Sciatic nerve (tissue), 2 donors: Measurements from ENCODE around the gene OGFRL1. TPM values are rescaled to one million over a fixed set of nuclear protein-coding genes. Genes with fewer than 3 reads are reported as not detected.

Experiments used
- ATAC-seq: fragments of 200-7000 bp; cut with Tn5 transposase; one replicate; pipeline ENCODE4 v1.9.1; 2020; ENCODE audit warnings: mild to moderate bottlenecking, moderate library complexity
- DNase-seq: peaks from one replicate; pipeline ENCODE4 v3.0.0-alpha.2; 2020; ENCODE audit warnings: low spot score
- intact Hi-C: fragments of 100-400 bp; cut with DNase I; formaldehyde crosslinking; loops from one replicate; pipeline ENCODE4 v1.14.2; 2022
- total RNA-seq: library from RNA; stranded (reverse); fragmentation: NEBNext Ultra II Directional; extraction: Animal tissue kit (Norgen Biotek cat#: 25700); gene quantifications from one replicate; pipeline ENCODE4 v1.2.1, GENCODE V29; 2021
- donor health status: DM: no; HTN: no; CAD: no.
- donor health status: DM: no; HTN: no; CAD: no.

OGFRL1 gene
- total RNA-seq, 1 donor from 2014 or later, result 61.6 TPM

DNA sequence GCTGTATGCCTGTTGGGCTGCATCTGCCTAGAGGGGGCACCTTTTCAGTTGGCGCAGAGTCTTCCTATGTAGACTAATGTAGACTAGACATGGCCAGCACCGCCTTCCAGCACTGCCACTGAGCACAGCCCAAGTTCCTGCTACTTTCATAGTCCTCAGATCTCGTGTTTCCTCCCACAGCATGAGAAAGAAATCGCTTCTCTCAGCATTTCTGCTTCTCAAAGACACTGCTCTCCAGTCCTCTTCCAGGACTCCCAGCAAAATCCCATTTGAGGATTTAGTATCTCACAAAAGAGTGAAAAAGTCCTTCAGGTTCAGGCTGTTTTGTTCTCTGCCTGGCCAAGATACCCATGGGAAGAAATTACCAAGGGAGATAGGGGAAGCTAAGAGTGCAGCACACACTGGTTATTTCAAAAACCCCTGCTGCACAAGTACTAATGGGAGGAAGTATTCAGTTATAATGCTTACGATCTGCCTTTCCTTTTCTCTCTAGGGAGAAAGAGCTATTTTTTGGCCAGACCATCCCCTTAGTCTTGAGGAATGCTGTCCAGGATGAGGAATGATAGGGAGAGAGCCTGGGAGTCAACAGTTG lies 35.7 kb downstream of the OGFRL1 start:
- DNase-seq (no peak), ATAC-seq (peak; percentile 53)
- intact Hi-C loops, result no loop called here

DNA sequence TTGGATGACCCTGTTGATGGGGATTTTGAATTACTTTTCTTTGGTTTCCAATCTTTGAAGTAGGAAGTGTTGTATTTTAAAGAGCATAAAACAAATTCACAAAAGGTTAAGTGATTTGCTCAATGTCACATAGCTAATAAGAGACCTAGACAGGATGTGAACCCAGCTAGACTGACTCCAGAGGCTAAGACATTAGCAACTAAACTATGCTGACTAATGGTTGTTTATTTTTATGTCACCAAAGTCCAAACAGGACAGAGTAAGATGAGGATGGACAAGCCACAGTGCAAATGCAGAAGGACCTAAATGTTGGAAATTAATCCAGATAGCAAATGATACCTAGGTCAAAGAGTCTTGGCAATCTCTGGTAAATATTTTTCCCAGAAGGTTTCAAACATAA lies 38.0 kb downstream of the OGFRL1 start:
- intact Hi-C loops, result no loop called here
- DNase-seq, result no peak
- ATAC-seq, result peak; percentile 27

DNA sequence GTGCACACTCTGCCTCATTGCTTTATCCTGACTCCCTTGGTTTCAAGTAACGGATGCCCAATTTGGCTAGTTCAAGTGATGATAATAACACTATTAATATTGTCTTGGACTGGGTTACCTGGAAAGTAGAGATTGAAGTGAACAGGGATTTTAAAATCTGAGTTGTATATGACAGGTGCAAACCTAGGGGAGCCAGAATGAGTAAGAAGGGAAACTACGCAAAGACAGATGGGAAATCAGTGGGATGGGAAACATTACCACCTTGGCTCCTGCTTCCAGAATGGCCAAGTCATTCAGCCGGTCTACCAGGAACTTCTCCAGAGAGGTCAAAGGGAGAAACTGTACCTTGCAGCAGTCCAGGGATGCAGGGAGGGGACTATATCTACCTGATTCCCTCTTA lies 41.9 kb downstream of the OGFRL1 start:
- DNase-seq (no peak), ATAC-seq (no peak)
- intact Hi-C loops, result no loop called here

- intact Hi-C loops, result no loop called here
- DNase-seq (no peak), ATAC-seq (no peak)
Observed at GRCh38 chr6:71332012-71332411, 43.4 kb downstream of the OGFRL1 start.

- DNase-seq (no peak), ATAC-seq (no peak)
- intact Hi-C loops, result no loop called here
Observed at GRCh38 chr6:71333050-71333449, 44.4 kb downstream of the OGFRL1 start.

GRCh38 chr6:71333697-71334096 lies 45.1 kb downstream of the OGFRL1 start:
- peak; percentile 57 for ATAC-seq
- DNase-seq, result no peak
- intact Hi-C loops, result no loop called here

DNA sequence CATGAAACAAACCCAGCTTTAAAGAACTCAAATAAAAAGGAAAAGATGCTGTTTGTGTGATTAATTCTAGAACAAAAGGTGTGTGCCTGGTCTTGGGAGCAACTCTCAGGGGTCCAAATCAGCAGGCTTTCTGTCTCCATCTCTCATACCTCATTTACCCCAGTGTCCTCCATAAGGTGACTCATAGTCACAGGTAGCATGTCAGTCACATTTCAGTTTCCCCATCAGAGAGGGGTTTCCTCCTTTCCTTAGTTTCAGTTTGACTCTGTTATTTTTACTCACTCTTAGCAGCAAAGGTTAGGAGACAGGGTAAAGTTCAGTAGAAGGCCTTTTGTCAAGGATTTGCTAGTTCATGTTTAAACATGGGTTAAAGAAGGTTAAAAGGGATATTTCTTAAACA lies 46.2 kb downstream of the OGFRL1 start:
- ATAC-seq, result no peak
- intact Hi-C loops, result no loop called here
- DNase-seq, result no peak

GRCh38 chr6:71335544-71335943 lies 46.9 kb downstream of the OGFRL1 start:
- intact Hi-C loops, result no loop called here
- ATAC-seq, result no peak
- no peak for DNase-seq

GRCh38 chr6:71336901-71337300 lies 48.3 kb downstream of the OGFRL1 start:
- DNase-seq (no peak), ATAC-seq (no peak)
- intact Hi-C loops, result no loop called here

DNA sequence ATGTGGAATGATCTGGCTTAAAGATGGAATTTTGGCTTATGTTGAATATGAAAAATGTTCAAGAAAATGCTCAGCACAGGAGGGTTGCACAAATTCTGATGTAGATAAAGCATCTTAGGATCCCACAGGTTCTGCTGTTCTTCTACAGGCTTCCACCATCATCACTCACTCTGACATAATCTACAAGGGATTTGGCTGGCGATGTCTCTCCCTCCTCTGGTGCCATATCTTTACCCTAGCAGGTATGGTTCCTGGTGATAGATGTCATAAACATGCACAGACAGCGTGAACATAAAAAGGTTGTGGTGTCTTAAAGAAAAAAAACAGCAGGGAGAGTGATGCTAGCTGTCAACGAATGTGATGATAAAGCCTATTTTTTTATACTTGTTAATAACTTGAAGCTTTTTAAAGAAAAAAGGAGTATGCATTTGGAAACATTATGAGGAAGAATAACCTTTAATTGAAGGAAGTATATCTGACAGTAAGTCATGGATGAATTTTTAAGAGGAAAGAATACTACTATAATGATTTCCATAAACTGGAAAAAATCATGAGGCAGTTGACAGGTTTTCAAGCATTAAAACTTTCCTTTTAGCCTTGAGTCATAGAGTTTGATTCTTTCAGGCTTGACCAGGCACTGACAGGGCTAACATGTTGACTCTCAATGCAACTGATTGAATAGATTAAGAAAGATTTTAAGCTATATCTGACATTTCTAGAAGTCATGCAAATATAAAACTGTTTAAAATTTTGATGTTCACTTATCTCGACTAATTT lies 50.1 kb downstream of the OGFRL1 start:
- DNase-seq (no peak), ATAC-seq (no peak)
- intact Hi-C loops, result no loop called here

- intact Hi-C loops, result no loop called here
Observed at GRCh38 chr6:71342772-71343171, 54.2 kb downstream of the OGFRL1 start.

GRCh38 chr6:71345476-71346333 lies 57.1 kb downstream of the OGFRL1 start:
- DNase-seq (no peak), ATAC-seq (no peak)
- intact Hi-C loops, result no loop called here

More at GRCh38 chr6:71342772-71343171, 54.2 kb downstream of the OGFRL1 start:
- DNase-seq (no peak), ATAC-seq (no peak)

- no peak for DNase-seq
- no peak for ATAC-seq
- intact Hi-C loops, result no loop called here
Observed at GRCh38 chr6:71346334-71346694, 57.7 kb downstream of the OGFRL1 start.

- ATAC-seq (peak; percentile 43), DNase-seq (no peak)
- intact Hi-C loops, result no loop called here
Observed at GRCh38 chr6:71347119-71347518, 58.5 kb downstream of the OGFRL1 start.

DNA sequence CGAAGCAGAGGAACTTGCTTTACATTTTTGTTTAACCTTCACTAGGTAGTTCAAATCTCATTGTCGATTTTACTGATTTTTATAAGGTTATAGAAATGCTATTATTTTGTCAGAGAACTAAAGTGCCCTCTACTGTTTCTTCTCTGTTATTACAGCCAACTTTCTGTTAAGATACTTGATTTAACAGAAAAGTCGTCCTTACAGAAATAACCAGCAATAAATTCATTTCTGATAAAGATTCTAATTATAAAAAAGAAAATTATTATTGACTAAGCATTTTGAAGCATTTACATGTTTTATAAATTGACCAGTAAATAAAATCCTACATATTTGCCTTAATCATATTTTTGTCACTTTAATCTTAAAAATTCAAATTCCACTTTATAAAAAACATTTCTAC lies 60.8 kb downstream of the OGFRL1 start:
- DNase-seq (no peak), ATAC-seq (peak; percentile 48)
- intact Hi-C loops, result no loop called here

- DNase-seq (peak; percentile 60), ATAC-seq (peak; percentile 85)
- intact Hi-C loops, result no loop called here
Observed at GRCh38 chr6:71349976-71350615, 61.5 kb downstream of the OGFRL1 start.

DNA sequence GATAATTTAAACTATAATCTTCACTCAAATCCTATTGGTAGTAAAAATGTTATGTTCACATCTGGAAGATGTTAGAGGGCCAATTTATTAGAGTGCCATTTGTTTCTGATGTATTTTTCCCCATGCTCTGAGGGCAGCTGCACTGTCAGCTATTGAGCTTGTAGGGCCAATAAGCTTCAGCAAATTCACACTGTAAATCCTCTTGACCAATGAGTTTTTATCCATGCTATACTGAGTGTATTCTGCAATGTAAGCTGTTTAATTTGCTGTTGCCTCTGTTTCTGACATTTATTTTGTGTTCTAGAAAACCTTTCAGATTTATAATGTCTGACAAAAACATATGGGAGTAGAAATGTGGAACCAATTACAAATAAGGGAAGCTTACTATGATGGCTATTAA lies 62.6 kb downstream of the OGFRL1 start:
- DNase-seq (no peak), ATAC-seq (no peak)
- intact Hi-C loops, result no loop called here
